Breast epithelium (tissue), 4 donors: ENCODE results near the gene CALR. TPM values are rescaled to one million over a fixed set of nuclear protein-coding genes. Genes with fewer than 3 reads are reported as not detected.

Source experiments
- DNase-seq, 2 donors: peaks; one replicate each; pipeline ENCODE4 v3.0.0-alpha.2; 2019; ENCODE audit warnings: low spot score in 2 of 2
- H3K27ac ChIP-seq, 2 donors: fragments of 200-600 bp; sonication (generic) in 1 of 2; one replicate each; pipeline ENCODE4 v1.5.1; 2016 to 2019; ENCODE audit warnings: mild to moderate bottlenecking in 1 of 2
- H3K27me3 ChIP-seq, 2 donors: fragments of 200-600 bp; sonication (generic) in 1 of 2; one replicate each; pipeline versions ENCODE4 v1.5.1 to v1.6.0; 2017 to 2019; ENCODE audit warnings: control low read depth in 1 of 2, mild to moderate bottlenecking in 1 of 2
- H3K36me3 ChIP-seq: fragments of 200-600 bp; one replicate; pipeline ENCODE4 v1.5.1; 2019
- H3K4me1 ChIP-seq, 2 donors: fragments of 200-600 bp; sonication (generic); one replicate each; pipeline ENCODE4 v1.5.1; 2016 to 2019; ENCODE audit warnings: control low read depth in 1 of 2
- H3K4me3 ChIP-seq, 3 donors: fragments of 200-600 bp; sonication (generic); 1 replicate in 2 of 3; 2 replicates in 1 of 3; pipeline ENCODE4 v1.5.1; 2016 to 2019; ENCODE audit warnings: mild to moderate bottlenecking in 3 of 3, moderate library complexity in 2 of 3
- H3K9me3 ChIP-seq, 2 donors: fragments of 200-600 bp; sonication (generic) in 1 of 2; one replicate each; pipeline ENCODE4 v1.5.1; 2016 to 2019; ENCODE audit warnings: control low read depth in 1 of 2
- CTCF ChIP-seq, 3 donors: fragments of 450-650 bp; IDR thresholded peaks; one replicate each; pipeline ENCODE4 v1.5.1; 2016 to 2017; ENCODE audit warnings: antibody characterized with exemption in 3 of 3, mild to moderate bottlenecking in 3 of 3, moderate library complexity in 3 of 3
- POLR2A ChIP-seq: fragments of 450-650 bp; IDR thresholded peaks from one replicate; pipeline ENCODE4 v1.6.1; 2016; ENCODE audit warnings: antibody characterized with exemption, mild to moderate bottlenecking, moderate library complexity
- POLR2AphosphoS5 ChIP-seq, 3 donors: sonication (generic); formaldehyde crosslinking; IDR thresholded peaks; one replicate each; pipeline ENCODE4 v1.6.1; 2017; ENCODE audit warnings: antibody characterized with exemption in 3 of 3
- intact Hi-C: fragments of 100-400 bp; cut with DNase I; formaldehyde crosslinking; loops from one replicate; pipeline ENCODE4 v1.15.1; 2023; ENCODE audit warnings: low total_unique reads
- total RNA-seq, 3 donors: library from RNA; depleted of rRNA; stranded (reverse); fragments of >200 nt; gene quantifications; one replicate each; pipeline ENCODE4 v1.1.0, GENCODE V29; 2016

CALR gene
- total RNA-seq, 3 donors from 2014 or later: 301 to 410 (median 305) TPM

GRCh38 chr19:12990853-12991252, 52.4 kb downstream of the CALR start:
- TF ChIP-seq CTCF (IDR thresholded peaks at IDR 0.05) (no peak), POLR2A (no peak), POLR2AphosphoS5 (IDR thresholded peaks at IDR 0.05) (no peak)
- Histone ChIP-seq H3K4me3 (no peak overlapping the region), H3K27ac (no peak overlapping the region), H3K4me1 (no peaks in the 10 kb centered on the region), H3K36me3 (no peaks in the 10 kb centered on the region), H3K27me3 (no peaks in the 10 kb centered on the region), H3K9me3 (no peaks in the 10 kb centered on the region)
- DNase-seq: no peak
- intact Hi-C loops: no loop called here

GRCh38 chr19:12991296-12991695, 52.9 kb downstream of the CALR start:
- Histone ChIP-seq H3K36me3 (no peaks in the 10 kb centered on the region), H3K27ac (no peak overlapping the region), H3K9me3 (no peaks in the 10 kb centered on the region), H3K27me3 (no peaks in the 10 kb centered on the region), H3K4me3 (no peak overlapping the region), H3K4me1 (no peaks in the 10 kb centered on the region)
- DNase-seq: no peak
- TF ChIP-seq CTCF (IDR thresholded peaks at IDR 0.05) (no peak), POLR2A (no peak), POLR2AphosphoS5 (IDR thresholded peaks at IDR 0.05) (no peak)
- intact Hi-C loops: no loop called here

GRCh38 chr19:12992729-12993128, 54.3 kb downstream of the CALR start:
- DNase-seq: no peak
- Histone ChIP-seq H3K4me3 (no peak overlapping the region), H3K27me3 (no peaks in the 10 kb centered on the region), H3K27ac (peak overlapping the region in 1 of 2 donors; percentile 82), H3K9me3 (no peaks in the 10 kb centered on the region), H3K36me3 (no peaks in the 10 kb centered on the region), H3K4me1 (peaks cover 0 to 5% of the 10 kb centered on the region in 2 donors)
- TF ChIP-seq POLR2AphosphoS5 (IDR thresholded peaks at IDR 0.05): no peak
- no peak for TF ChIP-seq CTCF (IDR thresholded peaks at IDR 0.05)
- TF ChIP-seq POLR2A: no peak
- intact Hi-C loops: no loop called here

- no peaks in the 10 kb centered on the region for H3K36me3 ChIP-seq
- H3K27ac ChIP-seq: peak overlapping the region; percentile 82 to 96
- TF ChIP-seq POLR2A (no peak), CTCF (IDR thresholded peaks at IDR 0.05) (no peak), POLR2AphosphoS5 (IDR thresholded peaks at IDR 0.05) (no peak)
- no peaks in the 10 kb centered on the region for H3K9me3 ChIP-seq
- no peaks in the 10 kb centered on the region for H3K27me3 ChIP-seq
- no peak overlapping the region for H3K4me3 ChIP-seq
- intact Hi-C loops: no loop called here
- DNase-seq: no peak
- peaks cover 0 to 5% of the 10 kb centered on the region in 2 donors for H3K4me1 ChIP-seq
Observed at GRCh38 chr19:12993562-12993961, 55.2 kb downstream of the CALR start.

Other genes starting within 250 kb of the CALR start
- 10 to 100 TPM in 1 of 3 donors, 1 to 10 TPM in 2; 4.8 to 13.8 (median 8.5) TPM for gene FBXW9, start 242.0 kb upstream of the CALR start, total RNA-seq
- gene TNPO2, start 214.7 kb upstream of the CALR start, total RNA-seq: 10 to 100 TPM; 46.0 to 73.0 (median 70.8) TPM
- gene TRIR, start 203.9 kb upstream of the CALR start, total RNA-seq: 100 to 1,000 TPM; 319 to 409 (median 370) TPM
- gene GET3, start 201.1 kb upstream of the CALR start, total RNA-seq: 10 to 100 TPM; 50.8 to 64.6 (median 62.6) TPM
- gene BEST2, start 186.8 kb upstream of the CALR start, total RNA-seq: not detected
- 100 to 1,000 TPM in 1 of 3 donors, 10 to 100 TPM in 2; 45.8 to 101 (median 98.6) TPM for gene HOOK2, start 163.1 kb upstream of the CALR start, total RNA-seq
- gene JUNB, start 147.1 kb upstream of the CALR start, total RNA-seq: 100 to 1,000 TPM; 108 to 581 (median 320) TPM
- gene PRDX2, start 136.8 kb upstream of the CALR start, total RNA-seq: 100 to 1,000 TPM; 150 to 199 (median 199) TPM
- gene THSD8, start 136.5 kb upstream of the CALR start, total RNA-seq: not detected
- gene RNASEH2A, start 132.0 kb upstream of the CALR start, total RNA-seq: 1 to 10 TPM; 5.2 to 8.8 (median 8.5) TPM
- not detected for gene RTBDN, start 104.0 kb upstream of the CALR start, total RNA-seq
- gene MAST1, start 100.1 kb upstream of the CALR start, total RNA-seq: under 1 TPM in 1 of 3 donors, not detected in 2; 0.88 TPM
- 10 to 100 TPM; 29.8 to 61.0 (median 46.2) TPM for gene DNASE2, start 57.2 kb upstream of the CALR start, total RNA-seq
- gene KLF1, start 51.4 kb upstream of the CALR start, total RNA-seq: not detected
- 10 to 100 TPM; 39.2 to 72.8 (median 50.1) TPM for gene GCDH, start 47.4 kb upstream of the CALR start, total RNA-seq
- gene SYCE2, start 19.3 kb upstream of the CALR start, total RNA-seq: under 1 TPM in 1 of 3 donors, not detected in 2; 0.44 TPM
- 10 to 100 TPM; 26.1 to 53.7 (median 40.7) TPM for gene FARSA, start 4.9 kb upstream of the CALR start, total RNA-seq
- gene RAD23A, start 7.3 kb downstream of the CALR start, total RNA-seq: 10 to 100 TPM; 65.9 to 84.3 (median 66.5) TPM
- gene GADD45GIP1, start 18.6 kb downstream of the CALR start, total RNA-seq: 10 to 100 TPM; 30.3 to 44.2 (median 31.5) TPM
- not detected for gene DAND5, start 31.0 kb downstream of the CALR start, total RNA-seq
- gene NFIX, start 56.9 kb downstream of the CALR start, total RNA-seq: 10 to 100 TPM; 43.6 to 53.9 (median 52.8) TPM
- gene LYL1, start 164.2 kb downstream of the CALR start, total RNA-seq: 10 to 100 TPM in 1 of 3 donors, 1 to 10 TPM in 2; 7.0 to 21.0 (median 9.2) TPM
- 10 to 100 TPM; 29.7 to 37.4 (median 31.7) TPM for gene TRMT1, start 178.1 kb downstream of the CALR start, total RNA-seq
- gene NACC1, start 179.7 kb downstream of the CALR start, total RNA-seq: 10 to 100 TPM in 2 of 3 donors, 1 to 10 TPM in 1; 8.5 to 20.5 (median 19.7) TPM
- gene STX10, start 211.8 kb downstream of the CALR start, total RNA-seq: 10 to 100 TPM; 74.6 to 78.3 (median 75.2) TPM
- 100 to 1,000 TPM in 1 of 3 donors, 10 to 100 TPM in 2; 20.6 to 146 (median 79.6) TPM for gene IER2, start 211.8 kb downstream of the CALR start, total RNA-seq